Mucosa of descending colon (tissue), 3 donors: Measurements from ENCODE around the gene ARHGAP42. TPM values are rescaled to one million over a fixed set of nuclear protein-coding genes. Genes with fewer than 3 reads are reported as not detected.

ENCODE experiments used
- ATAC-seq: fragments of 200-7000 bp; cut with Tn5 transposase; one replicate; pipeline ENCODE4 v1.9.1; 2020; ENCODE audit warnings: mild to moderate bottlenecking, moderate library complexity
- DNase-seq, 3 donors: peaks; one replicate each; pipeline ENCODE4 v3.0.0-alpha.2; 2020
- H3K36me3 ChIP-seq: fragments of 200-600 bp; one replicate; pipeline ENCODE4 v1.8.0; 2021; ENCODE audit warnings: low read depth, mild to moderate bottlenecking
- H3K4me1 ChIP-seq: fragments of 200-600 bp; one replicate; pipeline ENCODE4 v1.8.0; 2021; ENCODE audit warnings: low read depth, mild to moderate bottlenecking
- H3K4me3 ChIP-seq: fragments of 200-600 bp; one replicate; pipeline ENCODE4 v1.8.0; 2021; ENCODE audit warnings: mild to moderate bottlenecking
- H3K9me3 ChIP-seq: fragments of 200-600 bp; one replicate; pipeline ENCODE4 v1.8.0; 2021; ENCODE audit warnings: mild to moderate bottlenecking
- intact Hi-C, 2 donors: fragments of 100-400 bp; cut with DNase I in 1 of 2; cut with micrococcal nuclease in 1 of 2; formaldehyde crosslinking; loops; one replicate each; pipeline versions ENCODE4 v1.11.0 to v1.11.1; 2022; cut with DNase I, micrococcal nuclease
- total RNA-seq, 3 donors: library from RNA; stranded (reverse); fragmentation: NEBNext Ultra II Directional in 2 of 3; extraction: Animal tissue kit (Norgen Biotek cat#: 25700) in 2 of 3; gene quantifications; one replicate each; pipeline versions ENCODE4 v1.2.1 to v1.2.4, GENCODE V29; 2021 to 2023
- TF ChIP-seq, protein P1 (sequence below): fragments of 200-600 bp; IDR thresholded peaks from one replicate; pipeline ENCODE4 v1.8.0; 2022; ENCODE audit warnings: antibody characterized with exemption, mild to moderate bottlenecking
- donor health status: DM: no; HTN: no; CAD: no; lungs with moderate emphysema.
- donor health status: DM: no; HTN: no; CAD: no.
- donor health status: DM: no; HTN: yes; CAD: no.

Gene ARHGAP42
- total RNA-seq, 3 donors from 2014 or later: 17.6 to 38.9 (median 18.8) TPM

DNA sequence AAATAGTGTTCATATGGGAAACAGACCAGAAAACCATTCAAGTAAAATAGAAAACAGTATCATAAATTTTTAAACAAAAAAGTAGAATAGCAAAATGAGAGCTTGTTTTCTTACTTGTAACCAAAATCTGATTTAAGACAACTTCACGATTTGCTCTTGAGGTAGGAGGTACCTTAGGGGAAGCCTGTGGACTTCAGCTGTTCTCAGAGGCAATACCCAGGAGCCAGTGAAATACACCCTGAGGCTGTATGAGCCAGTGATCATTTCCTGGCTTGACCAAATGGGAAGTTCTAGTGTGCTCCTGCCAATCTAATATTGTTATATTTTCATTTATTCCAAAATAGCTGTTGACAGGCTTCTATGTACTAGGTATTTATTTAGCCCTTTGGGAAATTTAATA lies 104.8 kb downstream of the ARHGAP42 start:
- Histone ChIP-seq H3K4me3 (no peak overlapping the region), H3K9me3 (no peaks in the 10 kb centered on the region), H3K36me3 (no peaks in the 10 kb centered on the region), H3K4me1 (peaks cover 5% of the 10 kb centered on the region)
- intact Hi-C loops: no loop called here
- TF ChIP-seq, protein P1, sequence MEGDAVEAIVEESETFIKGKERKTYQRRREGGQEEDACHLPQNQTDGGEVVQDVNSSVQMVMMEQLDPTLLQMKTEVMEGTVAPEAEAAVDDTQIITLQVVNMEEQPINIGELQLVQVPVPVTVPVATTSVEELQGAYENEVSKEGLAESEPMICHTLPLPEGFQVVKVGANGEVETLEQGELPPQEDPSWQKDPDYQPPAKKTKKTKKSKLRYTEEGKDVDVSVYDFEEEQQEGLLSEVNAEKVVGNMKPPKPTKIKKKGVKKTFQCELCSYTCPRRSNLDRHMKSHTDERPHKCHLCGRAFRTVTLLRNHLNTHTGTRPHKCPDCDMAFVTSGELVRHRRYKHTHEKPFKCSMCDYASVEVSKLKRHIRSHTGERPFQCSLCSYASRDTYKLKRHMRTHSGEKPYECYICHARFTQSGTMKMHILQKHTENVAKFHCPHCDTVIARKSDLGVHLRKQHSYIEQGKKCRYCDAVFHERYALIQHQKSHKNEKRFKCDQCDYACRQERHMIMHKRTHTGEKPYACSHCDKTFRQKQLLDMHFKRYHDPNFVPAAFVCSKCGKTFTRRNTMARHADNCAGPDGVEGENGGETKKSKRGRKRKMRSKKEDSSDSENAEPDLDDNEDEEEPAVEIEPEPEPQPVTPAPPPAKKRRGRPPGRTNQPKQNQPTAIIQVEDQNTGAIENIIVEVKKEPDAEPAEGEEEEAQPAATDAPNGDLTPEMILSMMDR: no peak
- ATAC-seq (no peak), DNase-seq (no peak)

DNA sequence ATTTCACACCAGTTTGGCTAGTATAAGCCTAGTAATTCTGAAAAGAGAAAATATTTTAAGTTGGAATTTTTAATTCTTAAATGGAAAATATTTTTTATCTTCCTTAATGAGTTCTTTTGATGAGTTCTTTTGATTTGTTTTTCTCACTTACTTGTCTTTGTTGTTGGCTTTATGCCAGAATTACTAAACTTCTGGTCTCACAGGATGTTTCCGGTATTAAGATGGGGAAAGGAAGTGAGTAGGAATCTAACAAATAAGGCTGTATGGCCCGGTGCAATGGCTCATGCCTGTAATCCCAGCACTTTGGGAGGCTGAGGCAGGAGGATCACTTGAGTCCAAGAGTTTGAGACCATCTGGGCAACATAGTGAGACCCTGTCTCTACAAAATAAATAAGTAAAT lies 106.4 kb downstream of the ARHGAP42 start:
- DNase-seq: no peak
- Histone ChIP-seq H3K36me3 (no peaks in the 10 kb centered on the region), H3K4me1 (peaks cover 5% of the 10 kb centered on the region), H3K4me3 (no peak overlapping the region), H3K9me3 (no peaks in the 10 kb centered on the region)
- intact Hi-C loops: no loop called here
- ATAC-seq: no peak
- TF ChIP-seq, protein P1: no peak

DNA sequence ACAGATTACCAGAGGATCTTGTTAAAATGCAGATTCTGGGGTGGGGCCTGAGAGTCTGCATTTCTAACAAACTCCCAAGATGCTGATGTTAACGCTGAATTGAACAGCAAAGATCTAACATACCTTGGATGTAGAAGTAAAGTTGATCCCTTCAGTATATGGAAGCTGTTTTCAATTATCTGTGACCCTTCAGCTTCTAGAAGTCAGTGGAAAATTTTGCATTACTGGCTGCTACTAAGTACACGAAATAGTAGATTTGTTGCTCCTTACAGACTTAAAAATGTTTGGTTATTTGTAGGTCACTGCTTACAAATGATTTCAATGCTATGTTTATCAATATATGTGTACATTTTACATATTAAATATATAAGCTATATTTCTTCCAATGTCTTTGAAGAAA lies 107.4 kb downstream of the ARHGAP42 start:
- intact Hi-C loops: no loop called here
- TF ChIP-seq, protein P1: no peak
- peaks cover 1% of the 10 kb centered on the region for H3K4me1 ChIP-seq
- no peaks in the 10 kb centered on the region for H3K36me3 ChIP-seq
- H3K9me3 ChIP-seq: no peaks in the 10 kb centered on the region
- ATAC-seq: no peak
- no peak for DNase-seq
- no peak overlapping the region for H3K4me3 ChIP-seq

DNA sequence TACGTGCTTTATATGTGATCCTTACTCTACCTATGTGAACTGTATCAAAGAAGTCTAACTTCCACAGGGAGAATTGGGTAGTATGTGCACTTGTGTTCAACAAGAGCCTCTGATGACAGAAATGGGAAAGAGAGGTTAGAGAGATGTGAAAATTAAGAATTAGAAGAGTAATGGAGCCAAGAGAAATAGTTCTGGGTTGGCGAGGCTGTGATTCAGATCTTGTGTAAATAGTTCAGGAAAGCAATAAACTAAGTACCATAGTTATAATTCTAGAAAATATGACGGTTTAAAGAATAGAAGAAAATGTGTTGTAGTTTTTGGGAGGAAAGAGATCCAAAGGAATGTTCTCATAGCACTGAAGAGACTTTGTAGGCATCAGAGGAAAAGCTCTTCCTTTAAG lies 112.4 kb downstream of the ARHGAP42 start:
- no peak for ATAC-seq
- no peaks in the 10 kb centered on the region for H3K4me1 ChIP-seq
- TF ChIP-seq, protein P1: no peak
- H3K36me3 ChIP-seq: no peaks in the 10 kb centered on the region
- no peak for DNase-seq
- no peak overlapping the region for H3K4me3 ChIP-seq
- no peaks in the 10 kb centered on the region for H3K9me3 ChIP-seq
- intact Hi-C loops: no loop called here

DNA sequence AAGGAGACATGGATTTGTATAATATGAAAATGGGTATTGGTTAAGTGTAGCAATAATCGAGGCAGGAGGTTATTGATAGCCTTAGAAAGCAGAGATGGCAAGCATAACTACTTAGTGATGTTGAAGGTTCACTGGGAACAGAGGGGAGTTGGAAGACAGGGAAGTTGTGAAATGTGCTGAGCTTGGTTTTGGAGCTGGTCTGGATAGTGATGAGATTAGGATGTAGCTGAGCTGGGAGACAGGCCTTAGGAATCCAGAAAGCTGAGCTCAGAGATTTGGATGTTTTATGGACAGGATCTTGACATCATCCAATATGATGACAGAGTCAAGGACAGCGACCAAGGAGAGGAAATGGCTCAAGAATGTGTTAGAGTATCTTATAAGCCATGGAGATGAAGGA lies 113.1 kb downstream of the ARHGAP42 start:
- TF ChIP-seq, protein P1: no peak
- H3K4me1 ChIP-seq: no peaks in the 10 kb centered on the region
- ATAC-seq: no peak
- DNase-seq: no peak
- intact Hi-C loops: no loop called here
- no peaks in the 10 kb centered on the region for H3K36me3 ChIP-seq
- H3K9me3 ChIP-seq: no peaks in the 10 kb centered on the region
- H3K4me3 ChIP-seq: no peak overlapping the region
